ENCODE data around the gene CXCR4. TPM values are rescaled to one million over a fixed set of nuclear protein-coding genes. Genes with fewer than 3 reads are reported as not detected.

Gene CXCR4
- total RNA-seq (2014; rRNA removed; shearing (Covaris generic)), result not detected in 2 replicates

DNA sequence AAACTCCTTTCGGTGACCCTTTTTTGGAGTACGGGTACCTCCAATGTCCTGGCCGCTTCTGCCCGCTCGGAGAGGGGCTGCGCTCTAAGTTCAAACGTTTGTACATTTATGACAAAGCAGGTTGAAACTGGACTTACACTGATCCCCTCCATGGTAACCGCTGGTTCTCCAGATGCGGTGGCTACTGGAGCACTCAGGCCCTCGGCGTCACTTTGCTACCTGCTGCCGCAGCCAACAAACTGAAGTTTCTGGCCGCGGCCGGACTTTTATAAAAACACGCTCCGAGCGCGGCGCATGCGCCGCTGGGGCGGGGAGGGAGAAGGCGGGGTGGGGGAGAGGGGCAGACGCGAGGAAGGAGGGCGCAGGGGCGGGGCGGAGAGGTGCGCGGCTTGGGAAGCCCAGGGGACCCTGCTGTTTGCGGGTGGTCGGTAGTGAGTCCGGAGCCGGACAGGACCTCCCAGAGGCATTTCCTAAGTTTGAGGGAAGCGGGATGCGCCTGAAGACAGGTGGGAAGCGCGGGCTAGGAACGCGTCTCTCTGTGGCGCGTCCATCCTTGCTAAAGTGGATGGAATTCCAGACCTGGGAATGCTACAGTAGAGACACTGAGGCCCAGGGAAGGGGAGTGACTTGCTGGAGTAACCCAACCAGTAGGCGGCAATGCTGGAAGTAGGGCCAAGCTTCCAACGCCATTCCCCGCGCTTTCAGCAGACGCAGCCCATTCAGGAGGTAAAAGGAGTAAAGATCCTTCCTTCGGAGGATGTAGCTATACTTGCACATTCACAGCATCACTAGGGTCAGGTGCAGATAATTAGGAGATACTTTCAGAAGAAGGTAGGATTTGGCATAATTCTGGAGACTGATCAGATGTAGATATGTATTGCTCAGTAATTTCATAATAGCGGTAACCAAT is at the start of gene CXCR4:
Gene CXCR4, minus strand, starts transcription at position 241 of the 910 bp plus-strand sequence. Its CDS starts 89 bp downstream, at position 152.

Other genes starting within 250 kb of the CXCR4 start
- 28.5 and 32.9 TPM in 2 replicates for gene MCM6, start 241.7 kb downstream of the CXCR4 start, total RNA-seq (2014; rRNA removed; shearing (Covaris generic))
- 61.6 and 86.5 TPM in 2 replicates for gene DARS1, start 132.5 kb downstream of the CXCR4 start, total RNA-seq (2014; rRNA removed; shearing (Covaris generic))

All from A375 (cell line).